Fibroblast of lung (primary cell): ENCODE results near the gene OR10D3. TPM values are rescaled to one million over a fixed set of nuclear protein-coding genes. Genes with fewer than 3 reads are reported as not detected.
A peak's percentile ranks its signal among the peaks of the same experiment; 100 is the strongest.

Experiments used
- DNase-seq, 2 donors: peaks; one replicate each; pipeline versions ENCODE4 v3.0.0 to v3.0.0-alpha.2; 2010; ENCODE audit warnings: low read depth in 2 of 2
- H2AFZ ChIP-seq: 2 replicates; pipeline ENCODE4 v1.5.1; 2012; ENCODE audit warnings: low read length, control low read depth, inconsistent platforms
- H3K27ac ChIP-seq: 2 replicates; pipeline ENCODE4 v1.5.1; 2011; ENCODE audit warnings: low read length, control low read depth; ENCODE audit not compliant: insufficient read depth
- H3K27me3 ChIP-seq: 2 replicates; pipeline ENCODE4 v1.5.1; 2011; ENCODE audit warnings: mild to moderate bottlenecking, low read length; ENCODE audit not compliant: control insufficient read depth, insufficient read depth
- H3K36me3 ChIP-seq: 2 replicates; pipeline ENCODE4 v1.5.1; 2011; ENCODE audit warnings: low read length; ENCODE audit not compliant: control insufficient read depth, insufficient read depth
- H3K4me1 ChIP-seq: 2 replicates; pipeline ENCODE4 v1.5.1; 2011; ENCODE audit warnings: low read length; ENCODE audit not compliant: control insufficient read depth, insufficient read depth; ENCODE audit errors: extremely low read depth
- H3K4me2 ChIP-seq: 2 replicates; pipeline ENCODE4 v1.5.1; 2011; ENCODE audit warnings: low read length, control low read depth; ENCODE audit not compliant: insufficient read depth; ENCODE audit errors: extremely low read depth
- H3K4me3 ChIP-seq, 4 experiments: fragments of 200-600 bp in 1 of 4; sonication (generic) in 1 of 4; replicated peaks in 1 of 4; 2 replicates each; pipeline ENCODE4 v1.5.1; 2011 to 2016; ENCODE audit warnings: low read length in 4 of 4, low read depth in 3 of 4, mild to moderate bottlenecking in 3 of 4, control low read depth in 2 of 4, inconsistent platforms in 1 of 4, mixed read lengths in 1 of 4; ENCODE audit not compliant: insufficient read depth in 1 of 4; ENCODE audit errors: control extremely low read depth in 1 of 4
- H3K79me2 ChIP-seq: 2 replicates; pipeline ENCODE4 v1.5.1; 2012; ENCODE audit warnings: mild to moderate bottlenecking, low read length, inconsistent platforms; ENCODE audit not compliant: control insufficient read depth, insufficient read depth
- H3K9ac ChIP-seq: 2 replicates; pipeline ENCODE4 v1.5.1; 2011; ENCODE audit warnings: mild to moderate bottlenecking, low read length, control low read depth; ENCODE audit not compliant: insufficient read depth
- H3K9me3 ChIP-seq: 2 replicates; pipeline ENCODE4 v1.5.1; 2012; ENCODE audit warnings: low read depth, low read length; ENCODE audit not compliant: control insufficient read depth, insufficient read depth
- H4K20me1 ChIP-seq: 2 replicates; pipeline ENCODE4 v1.5.1; 2011; ENCODE audit warnings: low read length; ENCODE audit not compliant: control insufficient read depth, insufficient read depth; ENCODE audit errors: extremely low read depth
- CTCF ChIP-seq, 2 donors: IDR thresholded peaks in 1 of 2; conservative IDR thresholded peaks in 1 of 2; 1 replicate in 1 of 2; 2 replicates in 1 of 2; pipeline ENCODE4 v1.5.1; 2011 to 2012; ENCODE audit warnings: low read length in 2 of 2, control low read depth in 1 of 2, inconsistent platforms in 1 of 2, low read depth in 1 of 2, mild to moderate bottlenecking in 1 of 2
- EZH2 ChIP-seq: IDR thresholded peaks from 2 replicates; pipeline ENCODE4 v1.5.1; 2012; ENCODE audit warnings: low read length, control low read depth, mild to moderate bottlenecking; ENCODE audit errors: missing control alignments
- polyA plus RNA-seq, 2 donors: library from polyadenylated mRNA; depleted of rRNA in 1 of 2; stranded (reverse) in 1 of 2; unstranded in 1 of 2; fragments of >200 nt; gene quantifications; 2 replicates each; pipeline ENCODE4 v1.2.1, GENCODE V29; 2011 to 2012; ENCODE audit warnings: missing spikeins in 1 of 2
- total RNA-seq: library from RNA; depleted of rRNA; stranded (reverse); fragments of >200 nt; gene quantifications from 2 replicates; pipeline ENCODE4 v1.2.1, GENCODE V29; 2014

The OR10D3 gene
- total and polyA plus RNA-seq, 2 donors (not counting 1 experiment from before 2014, with no cell fraction given), result not detected

GRCh38 chr11:124211321-124211720 is 28.2 kb downstream of the OR10D3 start:
- no peaks in the 10 kb centered on the region for H3K79me2 ChIP-seq

GRCh38 chr11:124214027-124214426 is 30.9 kb downstream of the OR10D3 start:
- no peaks in the 10 kb centered on the region for H4K20me1 ChIP-seq
- H3K27ac ChIP-seq, result no peak overlapping the region
- H3K27me3 ChIP-seq, result no peaks in the 10 kb centered on the region
- no peak for TF ChIP-seq EZH2
- TF ChIP-seq CTCF (conservative IDR thresholded peaks at IDR 0.05 in 1 of 2, IDR thresholded peaks at IDR 0.05 in 1 of 2; ENCODE audit: low read depth in 1 of 2, low read length in 2 of 2), result no peak
- no peaks in the 10 kb centered on the region for H3K79me2 ChIP-seq
- no peaks in the 10 kb centered on the region for H3K9me3 ChIP-seq
- H3K4me1 ChIP-seq, result no peaks in the 10 kb centered on the region
- DNase-seq, result no peak
- H3K9ac ChIP-seq, result no peak overlapping the region
- no peak overlapping the region for H2AFZ ChIP-seq
- H3K36me3 ChIP-seq, result no peaks in the 10 kb centered on the region
- H3K4me3 ChIP-seq, result no peak overlapping the region
- H3K4me2 ChIP-seq, result no peak overlapping the region

More at GRCh38 chr11:124211321-124211720, 28.2 kb downstream of the OR10D3 start:
- Histone ChIP-seq H3K9ac (no peak overlapping the region), H2AFZ (no peak overlapping the region), H4K20me1 (no peaks in the 10 kb centered on the region), H3K9me3 (no peaks in the 10 kb centered on the region), H3K4me3 (no peak overlapping the region), H3K4me2 (no peak overlapping the region), H3K36me3 (no peaks in the 10 kb centered on the region), H3K27ac (no peak overlapping the region), H3K27me3 (no peaks in the 10 kb centered on the region), H3K4me1 (no peaks in the 10 kb centered on the region)
- no peak for DNase-seq
- TF ChIP-seq EZH2 (no peak), CTCF (conservative IDR thresholded peaks at IDR 0.05 in 1 of 2, IDR thresholded peaks at IDR 0.05 in 1 of 2; ENCODE audit: low read depth in 1 of 2, low read length in 2 of 2) (no peak)

GRCh38 chr11:124219126-124219525 is 36.0 kb downstream of the OR10D3 start:
- Histone ChIP-seq H3K79me2 (no peaks in the 10 kb centered on the region), H3K4me2 (no peak overlapping the region), H2AFZ (no peak overlapping the region), H3K4me3 (no peak overlapping the region), H3K36me3 (no peaks in the 10 kb centered on the region), H3K27ac (no peak overlapping the region), H3K9me3 (no peaks in the 10 kb centered on the region), H3K27me3 (no peaks in the 10 kb centered on the region), H3K9ac (no peak overlapping the region), H4K20me1 (no peaks in the 10 kb centered on the region), H3K4me1 (no peaks in the 10 kb centered on the region)
- TF ChIP-seq EZH2, result no peak
- no peak for TF ChIP-seq CTCF (conservative IDR thresholded peaks at IDR 0.05 in 1 of 2, IDR thresholded peaks at IDR 0.05 in 1 of 2; ENCODE audit: low read depth in 1 of 2, low read length in 2 of 2)
- DNase-seq, result peak in 1 of 2 donors; percentile 9
